IPS-18c (cell line): ENCODE results near the gene RPS19BP1.

Source experiments
- H3K4me3 ChIP-seq: 2 replicates; pipeline ENCODE4 v1.7.0; 2013; ENCODE audit warnings: low read depth, mild to moderate bottlenecking, low read length, moderate library complexity; ENCODE audit not compliant: insufficient read depth
- H3K9me3 ChIP-seq: one replicate; pipeline ENCODE4 v1.6.1; 2013; ENCODE audit warnings: mild to moderate bottlenecking, low read length, moderate library complexity; ENCODE audit not compliant: control insufficient read depth, insufficient read depth

Gene RPS19BP1

DNA sequence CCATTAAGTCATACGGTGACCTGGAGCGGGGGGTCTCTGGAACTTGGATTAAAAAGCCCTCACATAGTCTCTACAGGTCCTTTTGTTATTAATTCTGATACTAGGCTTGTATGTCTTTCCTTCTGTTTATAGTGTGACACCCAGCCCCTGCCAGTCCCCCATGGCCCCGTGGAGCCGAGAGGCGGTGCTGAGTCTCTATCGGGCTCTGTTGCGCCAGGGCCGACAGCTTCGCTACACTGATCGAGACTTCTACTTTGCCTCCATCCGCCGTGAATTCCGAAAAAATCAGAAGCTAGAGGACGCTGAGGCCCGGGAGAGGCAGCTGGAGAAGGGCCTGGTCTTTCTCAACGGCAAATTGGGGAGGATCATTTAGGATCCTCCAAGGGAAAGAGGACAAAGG is 28.5 kb downstream of the RPS19BP1 start:
- Histone ChIP-seq H3K4me3 (no peak overlapping the region), H3K9me3 (no peaks in the 10 kb centered on the region)

DNA sequence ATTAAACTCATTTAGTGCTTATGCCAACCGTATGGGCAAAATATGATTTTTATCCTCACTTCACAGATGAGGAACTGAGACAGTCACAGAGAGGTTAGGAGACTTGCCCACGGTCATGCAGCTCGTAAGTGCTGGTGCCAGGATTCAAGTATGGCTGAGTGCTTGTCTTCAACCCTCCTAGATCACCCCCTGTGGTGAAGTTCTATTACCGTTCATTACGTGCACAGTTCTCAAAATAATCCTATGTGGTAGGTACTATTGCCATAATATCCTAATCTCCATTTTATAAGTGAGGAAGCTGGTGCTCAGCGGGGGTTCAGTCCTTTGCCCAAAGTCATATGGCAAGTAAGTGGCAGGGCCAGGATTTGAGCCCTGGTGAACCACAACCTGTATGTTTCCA is 28.9 kb downstream of the RPS19BP1 start:
- H3K4me3 ChIP-seq, result no peak overlapping the region

DNA sequence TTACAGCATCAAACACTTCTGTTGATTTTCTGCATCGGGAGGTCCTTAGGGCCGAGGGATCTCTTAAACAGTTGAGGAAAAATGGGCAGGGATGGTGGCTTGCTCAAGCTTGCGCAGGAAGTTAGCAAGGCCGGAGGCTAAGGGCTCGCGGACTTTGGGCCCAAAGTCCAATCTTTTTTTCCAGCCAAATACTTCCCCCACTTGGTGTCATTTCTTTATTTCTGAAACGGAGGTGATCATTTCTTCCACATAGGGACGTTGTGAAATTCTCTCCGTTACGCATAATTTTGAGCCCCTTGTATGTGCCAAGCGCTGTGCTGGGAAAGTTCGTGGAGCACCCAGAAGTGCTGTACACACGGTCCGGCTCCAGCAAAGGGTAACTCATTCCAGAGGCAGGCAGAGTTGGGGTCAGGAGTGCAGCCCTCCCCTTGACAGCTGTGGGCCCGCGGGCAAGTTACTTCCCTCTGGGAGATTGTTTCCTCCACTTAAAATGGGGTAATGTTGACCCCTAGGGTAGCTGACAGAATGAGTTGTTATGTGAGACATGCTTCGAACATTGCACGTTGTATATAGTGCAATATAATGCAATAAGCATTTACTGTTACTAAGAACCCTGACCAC is 29.6 kb downstream of the RPS19BP1 start:
- Histone ChIP-seq H3K4me3 (peak overlapping the region; percentile 78), H3K9me3 (no peaks in the 10 kb centered on the region)

More for the DNA sequence above, 28.9 kb downstream of the RPS19BP1 start:
- H3K9me3 ChIP-seq, result no peaks in the 10 kb centered on the region

DNA sequence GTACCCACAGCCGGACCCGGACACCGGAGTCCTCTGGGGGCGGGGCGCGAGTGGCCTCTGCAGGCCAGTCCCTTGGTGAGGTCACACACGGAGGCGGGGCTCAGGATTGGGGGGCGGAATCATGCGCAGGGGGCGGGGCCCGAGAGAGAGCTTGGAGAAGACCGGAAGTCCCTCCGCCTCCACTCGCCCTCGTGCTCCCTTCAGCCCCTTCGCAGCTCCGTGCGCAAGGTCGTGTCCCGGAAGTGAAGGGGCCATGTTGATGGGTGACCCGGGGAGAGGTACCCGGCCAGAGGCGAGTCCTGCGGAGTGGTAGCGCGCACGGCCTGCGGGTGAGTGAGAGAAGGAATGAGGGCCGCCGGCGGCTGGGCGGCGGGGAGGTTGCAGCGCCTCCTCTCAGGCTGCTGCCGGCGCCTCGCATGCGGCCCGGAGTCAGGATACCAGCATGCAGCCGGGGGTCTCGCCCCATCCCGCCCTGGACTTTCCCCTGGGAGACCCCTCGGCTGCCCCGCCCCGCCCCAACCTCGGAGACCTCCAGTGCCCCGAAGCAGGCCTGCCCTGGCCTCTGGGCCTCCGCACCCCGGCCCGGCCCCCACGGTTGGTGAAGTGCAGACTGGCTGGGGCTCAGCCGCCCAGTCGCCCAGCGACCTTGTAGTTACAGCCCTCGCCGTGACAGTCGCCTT is 30.3 kb downstream of the RPS19BP1 start, which contains the start of gene MIEF1:
Gene MIEF1, plus strand, starts transcription at position 182 of the 680 bp plus-strand sequence. CDS start 9,005 bp downstream, outside the sequence.
- Histone ChIP-seq H3K4me3 (peak within 1 kb of the TSS; percentile 78), H3K9me3 (no peaks in the 10 kb centered on the region)

DNA sequence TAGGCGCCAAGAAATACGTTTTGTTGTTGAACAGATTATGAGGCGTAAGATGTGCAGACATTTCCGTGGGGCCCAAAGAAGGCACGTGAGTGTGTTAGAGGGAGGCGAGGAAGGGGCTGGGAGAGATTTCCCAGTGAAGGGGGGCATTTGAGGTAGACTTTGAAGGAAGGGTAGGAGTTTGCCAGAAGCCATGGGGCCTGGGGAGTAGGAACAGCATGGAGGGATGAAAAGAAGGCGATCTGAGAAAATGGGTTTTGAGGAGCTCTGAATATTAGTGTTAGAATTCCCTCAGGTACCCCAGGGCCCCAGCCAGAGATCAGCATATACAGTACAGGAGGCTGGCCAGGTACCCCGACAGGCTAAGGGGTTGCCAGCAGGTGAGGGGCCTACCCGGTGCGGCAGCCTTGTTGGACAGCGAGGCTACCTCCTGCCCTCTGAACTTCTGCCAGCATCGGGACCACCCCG is 30.9 kb downstream of the RPS19BP1 start:
- Histone ChIP-seq H3K4me3 (peak overlapping the region; percentile 78), H3K9me3 (no peaks in the 10 kb centered on the region)

DNA sequence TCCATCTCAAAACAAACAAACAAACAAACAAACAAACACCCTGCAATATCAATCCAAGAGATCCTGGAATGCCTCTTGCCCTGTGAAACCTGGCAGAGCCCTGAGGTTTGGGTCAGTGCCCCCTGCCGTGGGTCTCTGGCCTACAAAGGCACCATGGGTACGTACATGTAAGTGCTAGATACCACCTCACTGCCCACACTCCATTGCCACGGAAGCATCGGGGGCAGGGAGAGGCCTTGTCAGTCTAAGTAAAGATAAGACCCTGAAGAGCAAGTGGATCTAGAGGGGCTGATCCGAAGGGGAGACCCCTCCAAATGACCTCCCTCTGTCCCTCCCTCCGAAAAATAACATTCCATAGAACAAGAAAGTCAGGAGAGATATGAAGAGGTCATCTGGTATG is 32.4 kb downstream of the RPS19BP1 start:
- H3K9me3 ChIP-seq, result no peaks in the 10 kb centered on the region

DNA sequence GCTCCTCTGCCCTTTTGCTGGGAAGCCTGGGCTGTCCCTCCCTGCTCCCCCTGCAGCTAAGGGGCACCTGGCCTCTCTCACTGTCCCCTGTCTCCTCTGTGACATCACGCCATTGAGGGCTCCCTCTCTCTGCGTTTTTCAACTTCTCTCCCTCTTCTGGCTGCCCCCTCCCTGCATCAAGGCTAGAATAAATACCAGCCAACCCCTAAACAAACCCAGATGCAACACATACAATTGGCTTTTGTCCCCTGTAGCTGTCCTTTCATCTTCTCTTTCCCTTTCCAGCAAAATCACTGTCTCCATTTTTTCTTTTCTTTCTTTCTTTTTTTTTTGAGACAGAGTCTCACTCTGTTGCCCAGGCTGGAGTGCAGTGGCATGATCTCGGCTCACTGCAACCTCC is 33.7 kb downstream of the RPS19BP1 start:
- no peaks in the 10 kb centered on the region for H3K9me3 ChIP-seq
- H3K4me3 ChIP-seq, result no peak overlapping the region

More for the DNA sequence above, 32.4 kb downstream of the RPS19BP1 start:
- no peak overlapping the region for H3K4me3 ChIP-seq

DNA sequence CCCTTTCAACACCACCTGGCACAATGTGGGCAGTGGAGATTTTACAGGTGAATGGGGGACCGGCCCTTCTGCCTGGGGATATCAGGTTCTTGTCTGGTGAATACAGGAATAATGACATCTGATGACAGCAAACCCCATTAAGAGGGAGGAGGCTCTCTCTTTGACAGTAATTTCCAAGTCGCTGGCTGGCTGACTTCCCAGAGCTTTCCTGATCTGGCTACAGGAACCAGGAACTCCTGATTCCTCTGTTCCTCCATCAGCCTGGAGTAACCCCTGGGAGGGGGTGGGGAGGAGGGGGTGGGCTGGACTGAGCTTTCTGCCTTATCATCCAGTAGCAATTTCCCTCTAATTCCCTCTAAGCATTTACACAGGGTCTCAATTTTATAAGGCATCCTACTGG is 34.2 kb downstream of the RPS19BP1 start:
- no peaks in the 10 kb centered on the region for H3K9me3 ChIP-seq
- no peak overlapping the region for H3K4me3 ChIP-seq

DNA sequence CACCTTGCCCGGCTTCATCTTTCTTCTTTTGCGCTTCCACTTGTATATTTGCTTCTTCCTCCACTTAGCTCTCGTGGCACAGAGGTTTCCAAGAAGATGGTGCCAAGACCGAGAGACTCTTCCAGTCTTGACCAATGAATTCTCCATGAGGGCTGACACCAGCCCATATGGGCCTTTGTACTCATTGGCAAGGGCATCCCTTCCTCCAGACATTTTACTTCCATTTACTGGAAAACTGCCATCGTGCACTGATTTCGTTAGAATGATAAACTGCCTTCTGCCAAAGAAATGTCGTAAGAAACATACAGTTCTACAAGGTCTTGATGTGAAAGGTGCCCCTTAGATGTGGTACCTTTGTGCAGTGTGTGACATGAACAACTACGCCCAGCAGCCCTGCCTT is 35.1 kb downstream of the RPS19BP1 start:
- Histone ChIP-seq H3K9me3 (no peaks in the 10 kb centered on the region), H3K4me3 (no peak overlapping the region)

DNA sequence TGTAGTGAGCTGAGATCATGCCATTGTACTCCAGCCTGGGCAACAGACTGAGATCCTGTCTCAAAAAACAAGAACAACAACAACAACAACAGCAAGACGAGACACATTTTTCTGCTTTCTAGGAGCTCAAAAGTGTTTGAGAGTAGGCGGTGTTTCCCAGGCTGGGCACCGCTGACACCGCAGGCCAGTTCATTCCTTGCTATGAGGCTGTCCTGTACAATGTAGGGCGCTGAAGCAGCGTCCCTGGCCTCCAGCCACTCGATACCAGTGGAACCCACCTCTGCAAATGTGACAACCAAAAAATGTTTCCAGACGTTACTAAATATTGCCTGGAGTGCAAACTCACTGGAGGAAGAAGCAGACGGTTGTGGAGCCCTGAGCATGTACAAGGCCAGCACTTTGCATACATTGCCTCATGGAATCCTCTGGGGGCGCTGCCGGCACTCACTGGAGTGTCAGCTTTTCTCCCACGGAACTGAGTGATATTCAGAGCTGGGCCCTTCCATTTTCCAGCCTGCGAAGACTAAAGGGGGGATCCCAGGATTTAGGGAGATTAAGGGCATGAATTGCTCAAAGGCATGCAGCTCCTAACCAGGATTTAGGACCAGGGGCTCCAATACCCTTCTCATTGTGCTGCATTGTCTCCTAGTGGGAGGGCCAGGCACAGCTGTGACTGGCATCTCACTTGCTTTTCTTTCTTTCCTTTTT is 36.3 kb downstream of the RPS19BP1 start:
- Histone ChIP-seq H3K9me3 (no peaks in the 10 kb centered on the region), H3K4me3 (no peak overlapping the region)

DNA sequence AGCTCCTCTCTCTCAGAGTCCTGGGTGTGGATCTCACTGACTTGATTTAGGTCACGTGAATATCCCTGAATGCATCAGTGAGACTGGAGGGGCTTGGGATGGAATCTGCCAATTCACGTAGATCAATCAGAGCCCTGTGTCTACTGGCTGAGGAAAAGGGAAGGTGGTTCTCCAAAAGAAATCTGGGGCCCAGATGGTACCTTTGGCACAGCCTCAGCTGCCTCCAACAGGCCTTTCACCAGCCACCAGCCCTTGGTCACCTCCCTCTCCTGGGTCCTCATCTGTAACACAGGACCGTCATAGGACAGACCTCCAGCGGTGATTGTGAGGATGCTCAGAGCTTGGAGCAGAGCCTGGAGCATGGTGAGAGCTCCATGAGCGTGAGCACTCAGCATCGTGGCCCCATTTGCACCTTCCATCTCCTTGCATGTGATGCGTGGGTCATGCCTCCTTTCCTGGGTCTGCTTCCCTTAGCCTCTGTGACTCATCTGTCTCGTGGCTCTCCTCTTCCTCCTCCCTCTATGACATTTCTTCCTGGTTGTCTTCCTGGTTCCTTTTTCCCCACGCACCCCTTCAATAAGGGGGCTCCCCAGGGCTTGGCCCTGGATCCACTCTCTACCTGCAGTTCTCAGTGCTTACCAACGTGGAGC is 38.0 kb downstream of the RPS19BP1 start:
- Histone ChIP-seq H3K9me3 (no peaks in the 10 kb centered on the region), H3K4me3 (no peak overlapping the region)

DNA sequence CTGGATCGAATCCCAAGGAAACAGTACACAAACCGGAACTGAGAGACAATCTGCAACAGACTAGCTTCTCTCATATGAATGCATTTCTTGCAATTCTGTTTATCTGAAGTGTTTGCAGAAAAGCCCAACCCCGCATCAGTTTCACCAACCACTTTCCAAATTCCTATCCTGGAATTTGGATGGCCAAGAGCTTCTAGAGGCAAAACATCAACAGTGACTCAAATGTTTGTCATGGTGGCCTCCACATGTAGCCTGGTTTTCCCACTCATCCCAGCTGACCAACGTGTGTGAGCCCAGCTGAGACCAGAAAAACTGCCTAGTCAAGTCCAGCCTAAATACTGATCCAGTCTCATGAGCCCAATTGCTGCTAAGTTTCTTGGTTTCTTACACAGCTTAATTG is 38.8 kb downstream of the RPS19BP1 start:
- Histone ChIP-seq H3K9me3 (no peaks in the 10 kb centered on the region), H3K4me3 (no peak overlapping the region)

DNA sequence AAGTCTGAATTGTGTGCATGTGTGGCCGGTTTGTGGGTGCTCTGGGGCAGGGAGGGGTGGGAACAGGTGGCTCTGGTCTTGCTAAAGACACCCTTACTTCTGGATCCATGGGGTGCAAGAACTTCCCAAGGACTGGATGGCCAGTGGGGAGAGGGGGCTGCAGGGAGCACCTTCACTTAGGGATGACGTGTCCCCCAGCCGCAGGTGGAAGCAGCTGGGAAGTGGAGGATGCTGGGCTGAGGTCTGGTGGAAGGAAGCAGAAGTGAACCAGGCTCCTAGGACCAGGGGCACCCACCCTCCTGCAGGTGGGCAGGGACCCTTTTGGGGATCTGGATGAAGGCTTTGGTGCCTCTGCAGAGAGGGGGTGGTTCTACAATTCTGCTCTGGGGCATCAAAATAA is 40.4 kb downstream of the RPS19BP1 start:
- no peak overlapping the region for H3K4me3 ChIP-seq

DNA sequence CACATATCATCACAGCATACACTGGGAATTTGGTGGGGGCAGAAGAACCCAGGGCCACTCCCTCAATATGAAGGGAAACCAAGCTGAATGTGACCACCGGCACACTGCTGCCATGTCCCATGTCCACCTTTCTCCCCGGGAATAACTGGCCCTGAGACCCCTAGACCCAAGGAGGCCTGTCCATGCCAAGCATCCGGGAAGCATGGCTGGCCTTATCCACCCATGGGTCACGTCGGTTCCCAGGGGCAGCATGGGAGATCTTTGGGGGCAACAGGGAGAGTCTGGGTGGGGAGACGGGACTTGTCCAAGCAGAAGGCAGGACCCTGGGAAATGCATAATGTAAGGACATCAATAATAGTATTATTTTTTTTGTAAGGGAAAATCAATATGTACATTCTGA is 40.9 kb downstream of the RPS19BP1 start:
- H3K9me3 ChIP-seq, result no peaks in the 10 kb centered on the region
- no peak overlapping the region for H3K4me3 ChIP-seq

More for the DNA sequence above, 40.4 kb downstream of the RPS19BP1 start:
- H3K9me3 ChIP-seq, result no peaks in the 10 kb centered on the region

DNA sequence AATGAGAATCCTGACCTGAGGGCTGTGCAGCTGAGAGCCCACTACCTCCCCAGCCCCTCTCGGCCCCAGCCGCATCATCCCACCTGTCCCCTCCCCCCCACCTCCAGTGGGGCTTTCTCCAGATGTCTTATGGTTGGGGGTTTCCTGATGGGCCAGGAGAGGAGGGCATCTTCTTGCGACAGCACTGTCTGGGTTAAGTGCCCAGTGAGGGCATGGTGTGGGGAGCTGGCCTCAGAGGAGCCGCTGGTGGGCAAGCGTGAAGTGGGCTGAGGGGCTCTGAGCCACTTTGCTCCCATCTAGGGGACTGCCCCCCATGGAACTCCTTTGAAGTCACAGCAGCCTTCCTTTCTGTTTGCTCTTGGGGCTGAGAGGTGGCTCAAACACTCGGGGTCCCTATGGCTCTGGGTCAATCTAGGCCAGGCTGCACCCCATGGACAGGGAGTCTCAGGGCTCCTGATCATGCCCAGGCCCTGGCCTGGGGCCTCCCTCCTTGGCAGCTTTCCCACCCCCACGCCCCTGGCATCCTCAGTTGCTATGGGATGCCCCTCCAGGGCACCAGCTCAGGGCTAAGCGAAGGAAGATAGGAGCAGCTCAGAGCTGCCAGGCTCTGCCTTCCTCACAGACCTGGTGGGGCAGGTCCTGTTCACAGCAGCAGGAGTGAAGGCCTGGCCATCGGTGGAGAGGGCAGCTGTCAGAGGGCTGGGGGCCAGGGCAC is 41.4 kb downstream of the RPS19BP1 start:
- no peaks in the 10 kb centered on the region for H3K9me3 ChIP-seq
- no peak overlapping the region for H3K4me3 ChIP-seq

DNA sequence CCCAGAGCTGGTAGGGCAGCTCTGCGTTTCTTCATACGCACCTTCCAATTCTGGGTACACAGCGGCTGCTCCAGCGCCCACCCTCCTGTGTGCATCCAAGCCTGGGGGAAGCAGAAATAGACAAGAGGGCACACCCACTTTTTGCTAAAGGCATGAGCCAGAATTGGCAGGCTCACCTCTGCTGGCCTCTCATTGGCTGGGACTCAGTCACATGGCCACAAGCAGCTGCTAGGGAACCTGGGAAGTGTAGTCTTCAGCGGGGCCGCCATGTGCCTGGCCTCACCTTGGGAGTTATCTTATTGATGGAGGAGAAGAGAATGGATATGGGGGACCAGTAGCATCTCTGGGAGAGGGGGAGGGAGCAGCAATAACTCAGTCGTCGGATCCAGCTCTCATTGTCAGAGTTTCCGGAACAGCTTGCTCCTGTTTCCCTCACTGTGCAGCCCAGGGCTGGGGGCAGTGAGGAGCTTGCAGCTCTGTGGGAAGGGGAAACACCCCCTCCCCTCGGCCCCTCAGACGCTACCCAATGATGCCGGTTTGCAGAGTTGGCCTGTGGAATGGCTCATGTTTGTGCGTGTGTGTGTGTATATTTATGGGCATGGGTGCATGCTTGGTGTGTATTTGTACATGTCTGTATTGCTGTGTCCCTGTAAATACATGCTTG is 42.3 kb downstream of the RPS19BP1 start:
- Histone ChIP-seq H3K9me3 (no peaks in the 10 kb centered on the region), H3K4me3 (no peak overlapping the region)
